GM21786 (cell line): ENCODE results near the gene P2RX5.

Experiments used
- ATAC-seq: cut with Tn5 transposase; IDR thresholded peaks from one replicate; pipeline ENCODE4 v1.9.1; 2021; ENCODE audit not compliant: unreplicated experiment

The P2RX5 gene

GRCh38 chr17:3627769-3628167 is 68.2 kb downstream of the P2RX5 start:
- no peak for ATAC-seq

- no peak for ATAC-seq
These were observed 68.9 kb downstream of the P2RX5 start for GRCh38 chr17:3626831-3627768.
